Measurements from ENCODE around the gene POPDC3. TPM values are rescaled to one million over a fixed set of nuclear protein-coding genes. Genes with fewer than 3 reads are reported as not detected.
A peak's percentile ranks its signal among the peaks of the same experiment; 100 is the strongest.
"Not testable (repeated sequence)": the region's sequence is repeated elsewhere in the genome, so short reads cannot be mapped to it uniquely, and the experiment has no call there.

POPDC3 gene
- total RNA-seq, 1 donor from 2014 or later: 9.1 TPM

GRCh38 chr6:105223242-105223641, 43.4 kb upstream of the POPDC3 start:
- DNase-seq (ENCODE audit: low read depth) (no peak), FAIRE-seq (no peak)
- Histone ChIP-seq H3K9me3 (ENCODE audit: insufficient read depth, low read depth, low read length) (no peaks in the 10 kb centered on the region), H3K4me2 (ENCODE audit: low read length) (no peak overlapping the region), H3K27ac (ENCODE audit: low read depth, low read length) (no peak overlapping the region), H3K27me3 (ENCODE audit: insufficient read depth, low read length) (no peaks in the 10 kb centered on the region), H3K4me1 (ENCODE audit: insufficient read depth, low read length) (no peaks in the 10 kb centered on the region), H3K4me3 (ENCODE audit: insufficient read depth, low read depth, low read length) (no peak overlapping the region), H3K36me3 (ENCODE audit: insufficient read depth, low read length) (no peaks in the 10 kb centered on the region), H2AFZ (ENCODE audit: low read depth, low read length) (no peak overlapping the region), H3K79me2 (ENCODE audit: insufficient read depth, low read length) (no peaks in the 10 kb centered on the region), H4K20me1 (ENCODE audit: insufficient read depth, low read length) (no peaks in the 10 kb centered on the region), H3K9ac (ENCODE audit: low read length) (no peak overlapping the region)
- H3K36me3 Mint-ChIP-seq (ENCODE audit: low read depth, unreplicated experiment): no peaks in the 10 kb centered on the region
- H3K27ac Mint-ChIP-seq (ENCODE audit: unreplicated experiment): no peak overlapping the region
- no peaks in the 10 kb centered on the region for H3K9me3 Mint-ChIP-seq (ENCODE audit: unreplicated experiment)
- no peak overlapping the region for H3K4me3 Mint-ChIP-seq (ENCODE audit: unreplicated experiment)
- TF ChIP-seq, protein P1, sequence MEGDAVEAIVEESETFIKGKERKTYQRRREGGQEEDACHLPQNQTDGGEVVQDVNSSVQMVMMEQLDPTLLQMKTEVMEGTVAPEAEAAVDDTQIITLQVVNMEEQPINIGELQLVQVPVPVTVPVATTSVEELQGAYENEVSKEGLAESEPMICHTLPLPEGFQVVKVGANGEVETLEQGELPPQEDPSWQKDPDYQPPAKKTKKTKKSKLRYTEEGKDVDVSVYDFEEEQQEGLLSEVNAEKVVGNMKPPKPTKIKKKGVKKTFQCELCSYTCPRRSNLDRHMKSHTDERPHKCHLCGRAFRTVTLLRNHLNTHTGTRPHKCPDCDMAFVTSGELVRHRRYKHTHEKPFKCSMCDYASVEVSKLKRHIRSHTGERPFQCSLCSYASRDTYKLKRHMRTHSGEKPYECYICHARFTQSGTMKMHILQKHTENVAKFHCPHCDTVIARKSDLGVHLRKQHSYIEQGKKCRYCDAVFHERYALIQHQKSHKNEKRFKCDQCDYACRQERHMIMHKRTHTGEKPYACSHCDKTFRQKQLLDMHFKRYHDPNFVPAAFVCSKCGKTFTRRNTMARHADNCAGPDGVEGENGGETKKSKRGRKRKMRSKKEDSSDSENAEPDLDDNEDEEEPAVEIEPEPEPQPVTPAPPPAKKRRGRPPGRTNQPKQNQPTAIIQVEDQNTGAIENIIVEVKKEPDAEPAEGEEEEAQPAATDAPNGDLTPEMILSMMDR (IDR thresholded peaks at IDR 0.05; ENCODE audit: insufficient read depth, low read depth, low read length): no peak
- peaks cover 20% of the 10 kb centered on the region for H3K27me3 Mint-ChIP-seq (ENCODE audit: low read depth, unreplicated experiment)
- H3K4me1 Mint-ChIP-seq (ENCODE audit: low read depth, unreplicated experiment): no peaks in the 10 kb centered on the region

- not testable (repeated sequence) for FAIRE-seq
Observed at GRCh38 chr6:105221219-105221618, 41.4 kb upstream of the POPDC3 start.

DNA sequence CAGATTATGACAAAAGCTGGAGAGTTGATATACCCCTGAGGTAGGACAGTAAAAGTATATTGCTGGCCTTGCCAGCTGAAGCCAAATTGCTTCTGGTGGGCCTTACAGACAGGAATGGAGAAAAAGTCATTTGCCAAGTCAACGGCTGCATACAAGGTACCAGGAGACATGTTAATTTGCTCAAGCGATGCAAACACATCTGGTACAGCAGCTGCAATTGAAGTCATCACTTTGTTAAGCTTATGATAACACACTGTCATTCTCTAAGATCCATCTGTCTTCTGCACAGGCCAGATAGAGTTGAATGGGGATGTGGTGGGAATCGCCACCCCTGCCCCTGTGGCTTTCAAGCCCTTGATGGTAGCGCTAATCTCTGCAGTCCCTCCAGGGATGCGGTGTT, 40.4 kb upstream of the POPDC3 start:
- Mint-ChIP-seq H3K36me3 (ENCODE audit: low read depth, unreplicated experiment) (no peaks in the 10 kb centered on the region), H3K9me3 (ENCODE audit: unreplicated experiment) (no peaks in the 10 kb centered on the region), H3K4me1 (ENCODE audit: low read depth, unreplicated experiment) (no peaks in the 10 kb centered on the region), H3K27me3 (ENCODE audit: low read depth, unreplicated experiment) (peaks cover 10% of the 10 kb centered on the region), H3K4me3 (ENCODE audit: unreplicated experiment) (no peak overlapping the region), H3K27ac (ENCODE audit: unreplicated experiment) (no peak overlapping the region)
- no peaks in the 10 kb centered on the region for H3K36me3 ChIP-seq (ENCODE audit: insufficient read depth, low read length)
- H2AFZ ChIP-seq (ENCODE audit: low read depth, low read length): no peak overlapping the region
- H3K9ac ChIP-seq (ENCODE audit: low read length): no peak overlapping the region
- H3K27me3 ChIP-seq (ENCODE audit: insufficient read depth, low read length): no peaks in the 10 kb centered on the region
- no peak overlapping the region for H3K27ac ChIP-seq (ENCODE audit: low read depth, low read length)
- FAIRE-seq (no peak), DNase-seq (ENCODE audit: low read depth) (no peak)
- H4K20me1 ChIP-seq (ENCODE audit: insufficient read depth, low read length): no peaks in the 10 kb centered on the region
- no peak for TF ChIP-seq EZH2 (IDR thresholded peaks at IDR 0.05; ENCODE audit: insufficient read depth, low read length)
- TF ChIP-seq, protein P1 (IDR thresholded peaks at IDR 0.05; ENCODE audit: insufficient read depth, low read depth, low read length): no peak
- H3K4me3 ChIP-seq (ENCODE audit: insufficient read depth, low read depth, low read length): no peak overlapping the region
- H3K9me3 ChIP-seq (ENCODE audit: insufficient read depth, low read depth, low read length): no peaks in the 10 kb centered on the region
- H3K79me2 ChIP-seq (ENCODE audit: insufficient read depth, low read length): no peaks in the 10 kb centered on the region
- no peak overlapping the region for H3K4me2 ChIP-seq (ENCODE audit: low read length)
- no peaks in the 10 kb centered on the region for H3K4me1 ChIP-seq (ENCODE audit: insufficient read depth, low read length)

More at GRCh38 chr6:105221219-105221618, 41.4 kb upstream of the POPDC3 start:
- DNase-seq (ENCODE audit: low read depth): peak; percentile 26
- not testable (repeated sequence) for H3K4me3 ChIP-seq (ENCODE audit: insufficient read depth, low read depth, low read length); H3K9ac ChIP-seq (ENCODE audit: low read length); H3K4me1 ChIP-seq (ENCODE audit: insufficient read depth, low read length); H2AFZ ChIP-seq (ENCODE audit: low read depth, low read length); H3K4me2 ChIP-seq (ENCODE audit: low read length); H3K4me3 Mint-ChIP-seq (ENCODE audit: unreplicated experiment); H3K27me3 ChIP-seq (ENCODE audit: insufficient read depth, low read length); H3K4me1 Mint-ChIP-seq (ENCODE audit: low read depth, unreplicated experiment); H3K36me3 ChIP-seq (ENCODE audit: insufficient read depth, low read length); H3K9me3 ChIP-seq (ENCODE audit: insufficient read depth, low read depth, low read length); H3K27ac Mint-ChIP-seq (ENCODE audit: unreplicated experiment); H3K36me3 Mint-ChIP-seq (ENCODE audit: low read depth, unreplicated experiment); H3K79me2 ChIP-seq (ENCODE audit: insufficient read depth, low read length); H3K9me3 Mint-ChIP-seq (ENCODE audit: unreplicated experiment); H3K27ac ChIP-seq (ENCODE audit: low read depth, low read length); H4K20me1 ChIP-seq (ENCODE audit: insufficient read depth, low read length)
- H3K27me3 Mint-ChIP-seq (ENCODE audit: low read depth, unreplicated experiment): peaks cover 16% of the 10 kb centered on the region

DNA sequence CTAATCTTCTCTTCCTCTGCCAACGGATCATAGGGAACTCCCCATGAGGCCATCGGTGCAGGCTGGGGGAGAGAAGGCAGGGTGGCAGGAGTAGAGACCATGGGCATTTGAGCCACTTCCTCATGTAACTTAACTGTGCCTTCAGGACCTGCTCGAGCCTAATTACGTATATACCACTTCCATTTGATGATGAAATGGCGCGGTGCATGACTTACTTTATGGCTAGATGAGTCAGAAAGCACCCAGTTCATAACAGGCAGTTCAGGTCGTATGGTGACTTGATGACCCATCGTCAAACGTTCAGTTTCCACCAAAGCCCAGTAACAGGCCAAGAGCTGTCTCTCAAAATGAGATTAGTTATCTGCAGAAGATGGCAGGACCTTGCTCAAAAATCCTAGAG, 39.4 kb upstream of the POPDC3 start:
- H3K4me3 Mint-ChIP-seq (ENCODE audit: unreplicated experiment); DNase-seq (ENCODE audit: low read depth); H3K36me3 Mint-ChIP-seq (ENCODE audit: low read depth, unreplicated experiment); H3K9me3 ChIP-seq (ENCODE audit: insufficient read depth, low read depth, low read length); H3K9ac ChIP-seq (ENCODE audit: low read length); H3K27ac Mint-ChIP-seq (ENCODE audit: unreplicated experiment); H4K20me1 ChIP-seq (ENCODE audit: insufficient read depth, low read length); H3K4me1 ChIP-seq (ENCODE audit: insufficient read depth, low read length); H3K27ac ChIP-seq (ENCODE audit: low read depth, low read length); FAIRE-seq; H3K79me2 ChIP-seq (ENCODE audit: insufficient read depth, low read length); H3K4me2 ChIP-seq (ENCODE audit: low read length); H3K27me3 ChIP-seq (ENCODE audit: insufficient read depth, low read length); H3K4me3 ChIP-seq (ENCODE audit: insufficient read depth, low read depth, low read length); H3K9me3 Mint-ChIP-seq (ENCODE audit: unreplicated experiment); H2AFZ ChIP-seq (ENCODE audit: low read depth, low read length); H3K4me1 Mint-ChIP-seq (ENCODE audit: low read depth, unreplicated experiment); H3K36me3 ChIP-seq (ENCODE audit: insufficient read depth, low read length); H3K27me3 Mint-ChIP-seq (ENCODE audit: low read depth, unreplicated experiment): not testable (repeated sequence)
